ENCODE measurements around the gene DIP2C.

GRCh38 chr10:515674-516073 is 173.8 kb downstream of the DIP2C start:
- no peak for TF ChIP-seq SIN3A (IDR thresholded peaks at IDR 0.05; ENCODE audit: borderline replicate concordance, low read depth, low read length)
- TF ChIP-seq, protein P1, sequence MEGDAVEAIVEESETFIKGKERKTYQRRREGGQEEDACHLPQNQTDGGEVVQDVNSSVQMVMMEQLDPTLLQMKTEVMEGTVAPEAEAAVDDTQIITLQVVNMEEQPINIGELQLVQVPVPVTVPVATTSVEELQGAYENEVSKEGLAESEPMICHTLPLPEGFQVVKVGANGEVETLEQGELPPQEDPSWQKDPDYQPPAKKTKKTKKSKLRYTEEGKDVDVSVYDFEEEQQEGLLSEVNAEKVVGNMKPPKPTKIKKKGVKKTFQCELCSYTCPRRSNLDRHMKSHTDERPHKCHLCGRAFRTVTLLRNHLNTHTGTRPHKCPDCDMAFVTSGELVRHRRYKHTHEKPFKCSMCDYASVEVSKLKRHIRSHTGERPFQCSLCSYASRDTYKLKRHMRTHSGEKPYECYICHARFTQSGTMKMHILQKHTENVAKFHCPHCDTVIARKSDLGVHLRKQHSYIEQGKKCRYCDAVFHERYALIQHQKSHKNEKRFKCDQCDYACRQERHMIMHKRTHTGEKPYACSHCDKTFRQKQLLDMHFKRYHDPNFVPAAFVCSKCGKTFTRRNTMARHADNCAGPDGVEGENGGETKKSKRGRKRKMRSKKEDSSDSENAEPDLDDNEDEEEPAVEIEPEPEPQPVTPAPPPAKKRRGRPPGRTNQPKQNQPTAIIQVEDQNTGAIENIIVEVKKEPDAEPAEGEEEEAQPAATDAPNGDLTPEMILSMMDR (IDR thresholded peaks at IDR 0.05): no peak
- TF ChIP-seq SMC3 (IDR thresholded peaks at IDR 0.05; ENCODE audit: low read depth, low read length): no peak
- TF ChIP-seq, protein P2, sequence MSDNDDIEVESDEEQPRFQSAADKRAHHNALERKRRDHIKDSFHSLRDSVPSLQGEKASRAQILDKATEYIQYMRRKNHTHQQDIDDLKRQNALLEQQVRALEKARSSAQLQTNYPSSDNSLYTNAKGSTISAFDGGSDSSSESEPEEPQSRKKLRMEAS (IDR thresholded peaks at IDR 0.05; ENCODE audit: low read depth): no peak
- TF ChIP-seq RFX5 (IDR thresholded peaks at IDR 0.05; ENCODE audit: low read length): no peak
- TF ChIP-seq EZH2phosphoT487 (IDR thresholded peaks at IDR 0.05; ENCODE audit: borderline replicate concordance, low read depth): no peak
- no peak for TF ChIP-seq EP300 (IDR thresholded peaks at IDR 0.05; ENCODE audit: borderline replicate concordance in 1 of 2, low read depth in 1 of 2, low read length in 1 of 2)
- TF ChIP-seq, protein P3, sequence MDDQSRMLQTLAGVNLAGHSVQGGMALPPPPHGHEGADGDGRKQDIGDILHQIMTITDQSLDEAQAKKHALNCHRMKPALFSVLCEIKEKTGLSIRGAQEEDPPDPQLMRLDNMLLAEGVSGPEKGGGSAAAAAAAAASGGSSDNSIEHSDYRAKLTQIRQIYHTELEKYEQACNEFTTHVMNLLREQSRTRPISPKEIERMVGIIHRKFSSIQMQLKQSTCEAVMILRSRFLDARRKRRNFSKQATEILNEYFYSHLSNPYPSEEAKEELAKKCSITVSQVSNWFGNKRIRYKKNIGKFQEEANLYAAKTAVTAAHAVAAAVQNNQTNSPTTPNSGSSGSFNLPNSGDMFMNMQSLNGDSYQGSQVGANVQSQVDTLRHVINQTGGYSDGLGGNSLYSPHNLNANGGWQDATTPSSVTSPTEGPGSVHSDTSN (IDR thresholded peaks at IDR 0.05): no peak
- TF ChIP-seq REST (IDR thresholded peaks at IDR 0.05; ENCODE audit: low read depth, low read length): no peak
- TF ChIP-seq POLR2AphosphoS5 (IDR thresholded peaks at IDR 0.05; ENCODE audit: low read depth, low read length): no peak
- no peak for TF ChIP-seq GABPA (IDR thresholded peaks at IDR 0.05; ENCODE audit: low read depth)
- TF ChIP-seq RAD21 (IDR thresholded peaks at IDR 0.05; ENCODE audit: low read length): no peak
